PC-3 (cell line): Measurements from ENCODE around the gene GDAP2.
"Not testable (repeated sequence)": the region's sequence is repeated elsewhere in the genome, so short reads cannot be mapped to it uniquely, and the experiment has no call there.

Experiments used
- CTCF ChIP-seq: fragments of 300-600 bp; sonication (generic); conservative IDR thresholded peaks from 2 replicates; pipeline ENCODE4 v1.5.1; 2017; ENCODE audit warnings: antibody characterized with exemption, low read depth, mild to moderate bottlenecking, low read length
- EZH2 ChIP-seq: fragments of 300-600 bp; sonication (generic); IDR thresholded peaks from one replicate; pipeline ENCODE4 v1.6.1; 2017; ENCODE audit warnings: antibody characterized with exemption, mild to moderate bottlenecking, low read length; ENCODE audit not compliant: unreplicated experiment
- EZH2phosphoT487 ChIP-seq: fragments of 300-600 bp; sonication (generic); IDR thresholded peaks from 2 replicates; pipeline ENCODE4 v1.6.1; 2018; ENCODE audit warnings: mild to moderate bottlenecking, antibody characterized with exemption, low read length, borderline replicate concordance

DNA sequence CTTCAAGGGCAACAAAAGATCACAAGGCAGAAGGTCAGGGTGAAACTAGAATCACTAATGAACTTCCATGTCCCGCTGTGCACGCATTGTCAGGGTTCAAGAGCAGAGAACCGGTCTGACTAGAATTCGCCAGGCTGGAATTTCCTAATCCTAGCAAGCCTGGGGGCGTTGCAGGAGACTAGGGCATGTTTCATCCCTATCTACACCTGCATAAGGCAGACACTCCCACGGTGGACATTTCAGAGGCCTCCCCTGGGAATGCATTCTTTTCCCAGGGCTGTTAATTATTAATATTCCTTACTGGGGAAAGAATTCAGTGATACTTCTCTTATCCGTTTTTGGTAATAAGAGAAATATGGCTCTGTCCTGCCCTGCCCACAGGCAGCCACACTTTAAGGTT, 6.7 kb downstream of the GDAP2 start:
- TF ChIP-seq CTCF, EZH2phosphoT487, EZH2: not testable (repeated sequence)
